H1 (cell line): ENCODE results near the gene PDE4B. TPM values are rescaled to one million over a fixed set of nuclear protein-coding genes. Genes with fewer than 3 reads are reported as not detected.

Experiments used
- CTCF ChIA-PET: fragments of 300-600 bp; sonication (Branson Sonifier 250); formaldehyde crosslinking; loops from one replicate; lab custom pipeline; 2021; ENCODE audit not compliant: partially characterized antibody; lab: Charles Lee
- POLR2A ChIA-PET: fragments of 300-600 bp; sonication (Branson Sonifier 250); formaldehyde crosslinking; loops from one replicate; lab custom pipeline; 2021; ENCODE audit warnings: inconsistent platforms; ENCODE audit not compliant: partially characterized antibody; lab: Charles Lee
- DNase-seq, 2 experiments: peaks; one replicate each; pipeline versions ENCODE4 v3.0.0 to v3.0.0-alpha.2; 2010 to 2022; ENCODE audit warnings: low spot score in 2 of 2, low read depth in 1 of 2, mixed read lengths in 1 of 2
- FAIRE-seq: peaks from 2 replicates; lab custom pipeline; 2011; peaks lifted over from hg19 to GRCh38; lab: Jason Lieb, UNC
- H2AFZ ChIP-seq: 2 replicates; pipeline ENCODE4 v1.8.1; 2012; ENCODE audit warnings: low read length, inconsistent platforms
- H2AK5ac ChIP-seq: 2 replicates; pipeline ENCODE4 v1.6.1; 2013; ENCODE audit warnings: low read depth, low read length
- H2BK120ac ChIP-seq: replicated peaks from 2 replicates; pipeline ENCODE3; 2013; ENCODE audit warnings: low read depth, low read length, inconsistent platforms
- H2BK12ac ChIP-seq: 2 replicates; pipeline ENCODE4 v1.6.1; 2013; ENCODE audit warnings: low read depth, low read length
- H2BK15ac ChIP-seq: 2 replicates; pipeline ENCODE4 v1.6.1; 2013; ENCODE audit warnings: low read length
- H2BK20ac ChIP-seq: 2 replicates; pipeline ENCODE4 v1.6.1; 2013; ENCODE audit warnings: low read length
- H2BK5ac ChIP-seq: 2 replicates; pipeline ENCODE4 v1.6.1; 2013; ENCODE audit warnings: low read depth, low read length
- H3K14ac ChIP-seq: 2 replicates; pipeline ENCODE4 v1.6.1; 2013; ENCODE audit warnings: inconsistent platforms; ENCODE audit not compliant: insufficient read length
- H3K18ac ChIP-seq: 2 replicates; pipeline ENCODE4 v1.6.1; 2013; ENCODE audit warnings: low read length; ENCODE audit errors: extremely low read depth
- H3K23ac ChIP-seq: 2 replicates; pipeline ENCODE4 v1.6.1; 2013; ENCODE audit warnings: inconsistent platforms; ENCODE audit not compliant: insufficient read length
- H3K23me2 ChIP-seq: 2 replicates; pipeline ENCODE4 v1.6.1; 2013; ENCODE audit warnings: low read depth, low read length
- H3K27ac ChIP-seq: 2 replicates; pipeline ENCODE4 v1.6.1; 2011; ENCODE audit warnings: low read depth, low read length, inconsistent platforms
- H3K27me3 ChIP-seq, 4 experiments: replicated peaks in 1 of 4; 1 replicate in 1 of 4; 2 replicates in 3 of 4; pipeline versions ENCODE4 v1.6.1 to v1.8.1; 2011 to 2013; ENCODE audit warnings: low read length in 3 of 4, mild to moderate bottlenecking in 3 of 4, inconsistent platforms in 2 of 4, mixed read lengths in 2 of 4, moderate library complexity in 1 of 4; ENCODE audit not compliant: control insufficient read depth in 3 of 4, insufficient read depth in 3 of 4; ENCODE audit errors: extremely low read depth in 1 of 4
- H3K36me3 ChIP-seq, 4 experiments: 2 replicates each; pipeline versions ENCODE4 v1.6.1 to v1.8.1; 2011 to 2013; ENCODE audit warnings: mild to moderate bottlenecking in 4 of 4, low read length in 3 of 4, moderate library complexity in 2 of 4, control low read depth in 1 of 4, inconsistent platforms in 1 of 4; ENCODE audit not compliant: insufficient read depth in 4 of 4, control insufficient read depth in 2 of 4
- H3K4ac ChIP-seq: replicated peaks from 2 replicates; pipeline ENCODE3; 2013; ENCODE audit warnings: low read length, low read depth, mixed read lengths, inconsistent platforms; ENCODE audit not compliant: insufficient read length
- H3K4me1 ChIP-seq, 4 experiments: replicated peaks in 1 of 4; 1 replicate in 1 of 4; 2 replicates in 3 of 4; pipeline versions ENCODE4 v1.6.1 to v1.8.1; 2011 to 2013; ENCODE audit warnings: low read length in 3 of 4, inconsistent platforms in 2 of 4, mixed read lengths in 1 of 4; ENCODE audit not compliant: insufficient read depth in 4 of 4, control insufficient read depth in 3 of 4
- H3K4me2 ChIP-seq, 2 experiments: 2 replicates each; pipeline versions ENCODE4 v1.6.1 to v1.8.1; 2011 to 2013; ENCODE audit warnings: low read depth in 2 of 2, low read length in 2 of 2, control low read depth in 1 of 2, inconsistent platforms in 1 of 2, mild to moderate bottlenecking in 1 of 2; ENCODE audit not compliant: insufficient read depth in 1 of 2
- H3K4me3 ChIP-seq, 4 experiments: fragments of 200-600, 300-600 bp in 1 of 4; sonication (generic), shearing (Covaris generic), sonication (Bioruptor Twin) in 1 of 4; 2 replicates each; pipeline versions ENCODE4 v1.5.1 to v1.8.1; 2011 to 2016; ENCODE audit warnings: low read length in 4 of 4, low read depth in 3 of 4, control low read depth in 2 of 4, inconsistent platforms in 2 of 4, mild to moderate bottlenecking in 2 of 4, mixed read lengths in 1 of 4, moderate library complexity in 1 of 4; ENCODE audit not compliant: insufficient read depth in 2 of 4; ENCODE audit errors: extremely low read depth in 1 of 4
- H3K56ac ChIP-seq: replicated peaks from 2 replicates; pipeline ENCODE3; 2013; ENCODE audit warnings: low read depth, mild to moderate bottlenecking, mixed read lengths, low read length, inconsistent platforms; ENCODE audit not compliant: insufficient read length
- H3K79me1 ChIP-seq: 2 replicates; pipeline ENCODE4 v1.6.1; 2013; ENCODE audit warnings: low read depth, low read length, control low read depth
- H3K79me2 ChIP-seq, 2 experiments: 2 replicates each; pipeline versions ENCODE4 v1.6.1 to v1.8.1; 2012 to 2013; ENCODE audit warnings: low read length in 2 of 2, mild to moderate bottlenecking in 2 of 2, inconsistent platforms in 1 of 2; ENCODE audit not compliant: insufficient read depth in 2 of 2, control insufficient read depth in 1 of 2
- H3K9ac ChIP-seq, 4 experiments: replicated peaks in 1 of 4; 1 replicate in 1 of 4; 2 replicates in 3 of 4; pipeline versions ENCODE4 v1.6.1 to v1.8.1; 2011 to 2013; ENCODE audit warnings: low read depth in 3 of 4, low read length in 3 of 4, control low read depth in 2 of 4, mild to moderate bottlenecking in 2 of 4, moderate library complexity in 2 of 4, inconsistent platforms in 1 of 4; ENCODE audit errors: extremely low read depth in 1 of 4
- H3K9me3 ChIP-seq, 2 experiments: 2 replicates each; pipeline versions ENCODE4 v1.6.1 to v1.8.1; 2012 to 2013; ENCODE audit warnings: mild to moderate bottlenecking in 2 of 2, moderate library complexity in 2 of 2, control low read depth in 1 of 2, inconsistent platforms in 1 of 2, low read depth in 1 of 2, low read length in 1 of 2, mixed read lengths in 1 of 2; ENCODE audit not compliant: insufficient read depth in 2 of 2
- H4K20me1 ChIP-seq, 2 experiments: replicated peaks in 1 of 2; 2 replicates each; pipeline versions ENCODE3 to v1.8.1; 2011 to 2013; ENCODE audit warnings: inconsistent platforms in 2 of 2, low read length in 2 of 2, mild to moderate bottlenecking in 1 of 2; ENCODE audit not compliant: insufficient read depth in 2 of 2, control insufficient read depth in 1 of 2
- H4K5ac ChIP-seq: 2 replicates; pipeline ENCODE4 v1.6.1; 2013; ENCODE audit warnings: low read length, low read depth, mixed read lengths, inconsistent platforms; ENCODE audit not compliant: insufficient read length
- H4K8ac ChIP-seq: 2 replicates; pipeline ENCODE4 v1.8.0; 2013; ENCODE audit warnings: mild to moderate bottlenecking, moderate library complexity, low read length, inconsistent platforms; ENCODE audit not compliant: insufficient read depth; ENCODE audit errors: extremely low read depth
- H4K91ac ChIP-seq: replicated peaks from 2 replicates; pipeline ENCODE3; 2013; ENCODE audit warnings: low read length, mixed read lengths, inconsistent platforms; ENCODE audit not compliant: insufficient read length
- BRCA1 ChIP-seq: IDR thresholded peaks from 2 replicates; pipeline ENCODE4 v1.6.1; 2012; ENCODE audit warnings: low read depth, low read length, improper control_type of control experiment
- CREB1 ChIP-seq: IDR thresholded peaks from 2 replicates; pipeline ENCODE4 v1.6.1; 2012; ENCODE audit warnings: inconsistent platforms
- CTBP2 ChIP-seq: IDR thresholded peaks from 2 replicates; pipeline ENCODE4 v1.7.0; 2011; ENCODE audit warnings: borderline replicate concordance, mild to moderate bottlenecking, moderate library complexity, mixed read lengths, low read length; ENCODE audit not compliant: insufficient read depth, insufficient read length
- EP300 ChIP-seq, 2 experiments: IDR thresholded peaks; 1 replicate in 1 of 2; 2 replicates in 1 of 2; pipeline ENCODE4 v1.6.1; 2011 to 2012; ENCODE audit warnings: low read depth in 2 of 2, low read length in 2 of 2, mild to moderate bottlenecking in 2 of 2, borderline replicate concordance in 1 of 2, inconsistent platforms in 1 of 2, moderate library complexity in 1 of 2
- RAD21 ChIP-seq, 2 experiments: IDR thresholded peaks in 1 of 2; conservative IDR thresholded peaks in 1 of 2; 2 replicates each; pipeline ENCODE4 v1.6.1; 2011; ENCODE audit warnings: low read depth in 2 of 2, low read length in 2 of 2, improper control_type of control experiment in 1 of 2, inconsistent platforms in 1 of 2, mild to moderate bottlenecking in 1 of 2, moderate library complexity in 1 of 2
- SIN3A ChIP-seq, 2 experiments: IDR thresholded peaks in 1 of 2; conservative IDR thresholded peaks in 1 of 2; 2 replicates each; pipeline ENCODE4 v1.6.1; 2011 to 2012; ENCODE audit warnings: low read length in 2 of 2, improper control_type of control experiment in 1 of 2, low read depth in 1 of 2, mild to moderate bottlenecking in 1 of 2
- SIRT6 ChIP-seq: IDR thresholded peaks from one replicate; pipeline ENCODE4 v1.7.1; 2012; ENCODE audit warnings: low read length, inconsistent platforms
- TAF1 ChIP-seq: IDR thresholded peaks from 2 replicates; pipeline ENCODE4 v1.6.1; 2011; ENCODE audit warnings: mild to moderate bottlenecking, low read depth, low read length
- WGBS, 2 experiments: shearing (Covaris generic) in 1 of 2; methylation state at CpG; one replicate each; pipeline versions ENCODE4 v1.1.6 to v1.1.7; 2013 to 2015; ENCODE audit warnings: low lambda C conversion rate in 2 of 2, mixed read lengths in 2 of 2, inconsistent platforms in 1 of 2, low coverage in 1 of 2, missing lambda C conversion rate in 1 of 2; ENCODE audit not compliant: insufficient replicate concordance in 2 of 2, insufficient coverage in 1 of 2, insufficient read length in 1 of 2; ENCODE audit errors: extremely low coverage in 1 of 2, missing lambda C conversion rate in 1 of 2; 5-methylcytosine and 5-hydroxymethylcytosine counted together
- polyA plus RNA-seq, 7 experiments: library from polyadenylated mRNA; depleted of rRNA in 3 of 7; stranded (reverse) in 5 of 7; unstranded in 2 of 7; fragments of >200 nt in 5 of 7; fragments of 200-250 nt in 2 of 7; gene quantifications; 1 replicate in 5 of 7; 2 replicates in 1 of 7; 4 replicates in 1 of 7; pipeline versions ENCODE4 v1.2.1 to v1.2.3, GENCODE V29; 2011 to 2013; ENCODE audit warnings: missing spikeins in 2 of 7, mixed read lengths in 2 of 7
- total RNA-seq: library from RNA; stranded (reverse); fragmentation: NEBNext Ultra II Directional; extraction: Animal tissue kit (Norgen Biotek cat#: 25700); gene quantifications from 2 replicates; pipeline ENCODE4 v1.2.1, GENCODE V29; 2021
- TF ChIP-seq, protein P1 (sequence below): IDR thresholded peaks from 2 replicates; pipeline ENCODE4 v1.6.1; 2012; ENCODE audit warnings: inconsistent platforms
- TF ChIP-seq, protein P2 (sequence below), 3 experiments: IDR thresholded peaks; 1 replicate in 2 of 3; 2 replicates in 1 of 3; pipeline versions ENCODE4 v1.5.1 to v1.6.1; 2011; ENCODE audit warnings: low read length in 3 of 3, mild to moderate bottlenecking in 3 of 3, inconsistent platforms in 2 of 3, low read depth in 1 of 3, moderate library complexity in 1 of 3; ENCODE audit not compliant: insufficient read depth in 1 of 3; ENCODE audit errors: control extremely low read depth in 1 of 3

PDE4B gene
- total and polyA plus RNA-seq, 2 of the 8 experiments (the other 6 are each of a cell fraction or from before 2014, with no cell fraction given), result 5.0 to 15.1 TPM

DNA sequence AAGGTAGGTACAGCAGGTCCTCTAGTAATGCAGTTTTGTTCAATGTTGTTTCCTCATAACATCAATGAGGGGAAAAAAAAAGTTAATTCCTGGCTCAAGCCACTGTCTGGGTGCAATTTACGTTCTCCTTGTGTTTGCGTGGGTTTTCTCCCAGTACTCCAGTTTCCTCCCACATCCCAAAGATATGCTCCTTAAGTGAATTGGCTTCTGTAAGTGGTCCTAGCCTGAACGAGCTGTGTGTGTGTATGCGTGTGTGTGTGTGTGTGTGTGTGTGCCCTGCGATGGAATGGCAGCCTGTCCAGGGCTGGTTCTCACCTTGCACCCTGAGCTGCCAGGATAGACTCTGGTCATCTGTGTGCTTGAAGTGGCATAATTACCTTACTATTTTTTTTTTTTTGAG is 332.0 kb downstream of the PDE4B start:
- DNase-seq (no peak), FAIRE-seq (no peak)
- Histone ChIP-seq H2AK5ac (no peak overlapping the region), H2BK12ac (no peak overlapping the region), H3K4me2 (no peak overlapping the region), H4K8ac (no peak overlapping the region), H3K4ac (no peak overlapping the region), H3K23ac (no peak overlapping the region), H2AFZ (no peak overlapping the region), H4K20me1 (no peaks in the 10 kb centered on the region), H4K91ac (no peak overlapping the region), H3K14ac (no peak overlapping the region), H3K23me2 (no peaks in the 10 kb centered on the region), H3K27ac (no peak overlapping the region), H3K56ac (no peak overlapping the region), H3K9ac (no peak overlapping the region), H3K4me1 (no peaks in the 10 kb centered on the region), H2BK120ac (no peak overlapping the region), H3K9me3 (no peaks in the 10 kb centered on the region), H2BK20ac (no peak overlapping the region), H3K36me3 (no peaks in the 10 kb centered on the region), H3K18ac (no peak overlapping the region), H2BK15ac (no peak overlapping the region), H2BK5ac (no peak overlapping the region), H3K79me1 (no peaks in the 10 kb centered on the region), H3K79me2 (no peaks in the 10 kb centered on the region), H4K5ac (no peak overlapping the region), H3K27me3 (no peaks in the 10 kb centered on the region), H3K4me3 (no peak overlapping the region)
- WGBS, 2 experiments, result 80% methylated on average over 5 of the region's 5 CpGs; no CpG with 5 or more reads in 1 of the 2 experiments
- CTCF ChIA-PET, result interaction anchor here (0.6 to 0.9 kb wide), 2 partner anchors 12 to 128 kb away, joined by 3 to 6 read pairs; no protein-coding TSS in a partner anchor
- POLR2A ChIA-PET, result no interaction called here
- TF ChIP-seq, protein P1, sequence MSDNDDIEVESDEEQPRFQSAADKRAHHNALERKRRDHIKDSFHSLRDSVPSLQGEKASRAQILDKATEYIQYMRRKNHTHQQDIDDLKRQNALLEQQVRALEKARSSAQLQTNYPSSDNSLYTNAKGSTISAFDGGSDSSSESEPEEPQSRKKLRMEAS, result no peak
- TF ChIP-seq SIRT6, result no peak
- TF ChIP-seq TAF1, result no peak
- TF ChIP-seq RAD21 (IDR thresholded peaks at IDR 0.05 in 1 of 2, conservative IDR thresholded peaks at IDR 0.05 in 1 of 2; ENCODE audit: low read depth in 2 of 2, low read length in 2 of 2), result no peak
- no peak for TF ChIP-seq SIN3A (conservative IDR thresholded peaks at IDR 0.05 in 1 of 2, IDR thresholded peaks at IDR 0.05 in 1 of 2; ENCODE audit: low read depth in 1 of 2, low read length in 2 of 2)
- no peak for TF ChIP-seq CTBP2
- no peak for TF ChIP-seq BRCA1
- no peak for TF ChIP-seq CREB1
- TF ChIP-seq EP300 (IDR thresholded peaks at IDR 0.05; ENCODE audit: borderline replicate concordance in 1 of 2, low read depth in 2 of 2, low read length in 2 of 2), result no peak
- TF ChIP-seq, protein P2, sequence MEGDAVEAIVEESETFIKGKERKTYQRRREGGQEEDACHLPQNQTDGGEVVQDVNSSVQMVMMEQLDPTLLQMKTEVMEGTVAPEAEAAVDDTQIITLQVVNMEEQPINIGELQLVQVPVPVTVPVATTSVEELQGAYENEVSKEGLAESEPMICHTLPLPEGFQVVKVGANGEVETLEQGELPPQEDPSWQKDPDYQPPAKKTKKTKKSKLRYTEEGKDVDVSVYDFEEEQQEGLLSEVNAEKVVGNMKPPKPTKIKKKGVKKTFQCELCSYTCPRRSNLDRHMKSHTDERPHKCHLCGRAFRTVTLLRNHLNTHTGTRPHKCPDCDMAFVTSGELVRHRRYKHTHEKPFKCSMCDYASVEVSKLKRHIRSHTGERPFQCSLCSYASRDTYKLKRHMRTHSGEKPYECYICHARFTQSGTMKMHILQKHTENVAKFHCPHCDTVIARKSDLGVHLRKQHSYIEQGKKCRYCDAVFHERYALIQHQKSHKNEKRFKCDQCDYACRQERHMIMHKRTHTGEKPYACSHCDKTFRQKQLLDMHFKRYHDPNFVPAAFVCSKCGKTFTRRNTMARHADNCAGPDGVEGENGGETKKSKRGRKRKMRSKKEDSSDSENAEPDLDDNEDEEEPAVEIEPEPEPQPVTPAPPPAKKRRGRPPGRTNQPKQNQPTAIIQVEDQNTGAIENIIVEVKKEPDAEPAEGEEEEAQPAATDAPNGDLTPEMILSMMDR (IDR thresholded peaks at IDR 0.05; ENCODE audit: control extremely low read depth in 1 of 3, insufficient read depth in 1 of 3, low read depth in 1 of 3, low read length in 3 of 3), result no peak
